ENCODE data around the gene KCTD15. TPM values are rescaled to one million over a fixed set of nuclear protein-coding genes. Genes with fewer than 3 reads are reported as not detected.

The KCTD15 gene
- total RNA-seq, 1 donor from 2014 or later, result 53.2 TPM

DNA sequence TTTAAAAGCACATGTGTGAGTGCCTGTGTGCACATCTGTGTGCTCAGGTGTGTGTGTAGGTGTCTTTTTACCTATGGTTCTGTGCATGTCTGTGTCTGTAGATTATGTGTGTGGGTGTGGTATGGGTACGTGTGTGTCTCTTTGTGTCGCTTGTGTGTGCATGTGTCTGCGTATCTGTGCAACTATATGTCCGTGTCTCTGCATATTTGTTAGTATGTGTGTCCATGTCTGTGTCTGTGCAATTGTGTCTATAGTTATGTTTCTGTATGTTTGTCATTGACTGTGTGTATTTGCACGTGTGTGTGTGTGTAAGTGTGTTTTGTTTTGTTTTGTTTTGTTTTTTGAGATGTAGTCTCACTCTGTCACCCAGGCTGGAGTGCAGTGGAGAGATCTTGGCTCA is 7.3 kb upstream of the KCTD15 start:
- DNase-seq (ENCODE audit: extremely low spot score, unreplicated experiment), result no peak
- TF ChIP-seq, protein P1, sequence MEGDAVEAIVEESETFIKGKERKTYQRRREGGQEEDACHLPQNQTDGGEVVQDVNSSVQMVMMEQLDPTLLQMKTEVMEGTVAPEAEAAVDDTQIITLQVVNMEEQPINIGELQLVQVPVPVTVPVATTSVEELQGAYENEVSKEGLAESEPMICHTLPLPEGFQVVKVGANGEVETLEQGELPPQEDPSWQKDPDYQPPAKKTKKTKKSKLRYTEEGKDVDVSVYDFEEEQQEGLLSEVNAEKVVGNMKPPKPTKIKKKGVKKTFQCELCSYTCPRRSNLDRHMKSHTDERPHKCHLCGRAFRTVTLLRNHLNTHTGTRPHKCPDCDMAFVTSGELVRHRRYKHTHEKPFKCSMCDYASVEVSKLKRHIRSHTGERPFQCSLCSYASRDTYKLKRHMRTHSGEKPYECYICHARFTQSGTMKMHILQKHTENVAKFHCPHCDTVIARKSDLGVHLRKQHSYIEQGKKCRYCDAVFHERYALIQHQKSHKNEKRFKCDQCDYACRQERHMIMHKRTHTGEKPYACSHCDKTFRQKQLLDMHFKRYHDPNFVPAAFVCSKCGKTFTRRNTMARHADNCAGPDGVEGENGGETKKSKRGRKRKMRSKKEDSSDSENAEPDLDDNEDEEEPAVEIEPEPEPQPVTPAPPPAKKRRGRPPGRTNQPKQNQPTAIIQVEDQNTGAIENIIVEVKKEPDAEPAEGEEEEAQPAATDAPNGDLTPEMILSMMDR (conservative IDR thresholded peaks at IDR 0.05), result no peak
- Mint-ChIP-seq H3K9me3 (no peaks in the 10 kb centered on the region), H3K27ac (no peak overlapping the region), H3K27me3 (peaks cover 47% of the 10 kb centered on the region), H3K36me3 (no peaks in the 10 kb centered on the region), H3K4me3 (no peak overlapping the region), H3K4me1 (ENCODE audit: unreplicated experiment) (no peaks in the 10 kb centered on the region)

DNA sequence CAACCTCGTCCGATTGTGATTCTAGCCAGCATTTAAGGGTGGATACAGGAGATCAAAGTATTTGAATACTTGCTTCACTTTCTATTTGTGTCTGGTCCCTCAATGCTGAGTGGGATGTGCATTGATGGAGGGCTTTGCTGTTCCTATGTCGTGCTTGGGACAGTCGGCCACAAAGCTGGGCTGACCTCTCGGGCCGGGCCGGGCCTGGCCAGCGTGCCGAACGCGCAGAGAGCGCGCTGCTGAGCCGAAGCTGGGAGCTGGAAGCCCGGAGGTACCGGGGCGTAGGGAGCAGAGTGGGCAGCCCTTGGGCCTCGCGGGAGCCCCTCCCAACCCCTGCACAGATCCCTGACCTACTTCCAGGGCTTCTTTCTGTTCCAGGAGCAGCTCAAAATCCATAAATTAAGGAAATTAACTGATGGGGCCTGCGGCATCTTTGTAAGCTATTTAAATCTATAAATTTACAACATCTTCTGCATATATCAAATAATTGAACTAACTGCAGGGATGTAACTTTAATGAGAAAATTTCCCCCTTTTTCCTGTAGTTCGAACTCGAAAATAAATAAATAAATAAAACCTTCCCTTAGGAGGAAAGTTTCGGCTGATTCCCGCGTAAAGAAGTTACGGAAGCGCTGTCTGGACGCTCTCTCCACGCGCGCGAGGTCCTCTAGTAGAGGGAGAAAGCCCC is 1.8 kb upstream of the KCTD15 start:
- TF ChIP-seq, protein P1 (conservative IDR thresholded peaks at IDR 0.05), result no peak
- H3K4me1 Mint-ChIP-seq (ENCODE audit: unreplicated experiment), result peaks cover 11% of the 10 kb centered on the region
- H3K27me3 Mint-ChIP-seq, result peaks cover 17% of the 10 kb centered on the region
- H3K4me3 Mint-ChIP-seq, result peak overlapping the region; percentile 87
- H3K36me3 Mint-ChIP-seq, result no peaks in the 10 kb centered on the region
- DNase-seq (ENCODE audit: extremely low spot score, unreplicated experiment), result no peak
- H3K9me3 Mint-ChIP-seq, result no peaks in the 10 kb centered on the region
- H3K27ac Mint-ChIP-seq, result peak overlapping the region; percentile 61

DNA sequence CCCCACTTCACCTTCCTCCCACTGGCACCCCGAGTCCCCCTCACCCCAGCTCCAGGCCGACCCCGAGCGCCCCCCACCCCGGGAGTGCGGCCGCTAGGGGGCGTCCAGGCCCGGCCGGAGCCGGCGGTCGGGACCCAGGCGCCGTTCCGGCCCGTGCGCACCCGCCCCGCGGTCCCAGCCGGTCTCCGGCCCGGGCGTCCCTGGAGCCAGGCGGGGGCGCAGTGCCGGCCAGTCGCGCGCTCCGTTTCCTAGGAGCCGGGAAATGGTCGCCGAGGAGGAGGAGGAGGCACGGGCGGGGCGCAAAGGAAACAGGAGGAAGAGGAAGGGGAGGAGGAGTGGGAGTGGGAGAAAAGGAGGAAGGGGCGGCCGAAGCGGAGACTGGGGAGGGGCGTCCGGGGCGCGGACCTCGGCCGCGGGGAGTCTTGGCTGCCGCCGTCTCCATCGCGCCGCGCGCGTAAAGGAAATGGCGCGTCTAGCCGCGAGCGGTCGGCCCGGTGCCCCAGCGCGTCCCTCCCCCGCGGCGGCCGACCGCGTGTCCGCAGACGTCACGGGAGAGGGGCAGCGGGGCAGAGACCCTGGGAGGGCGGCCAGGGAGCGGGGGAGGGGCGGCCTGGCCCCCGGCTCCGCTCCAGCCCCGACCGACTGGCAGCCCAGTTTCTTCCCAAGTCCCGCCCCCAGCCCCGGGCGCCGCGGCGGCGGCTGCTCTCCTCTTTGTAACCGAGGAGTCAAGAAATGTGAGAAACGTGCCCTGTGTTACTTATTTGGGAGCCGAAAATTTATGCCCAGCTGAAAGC is 1.1 kb upstream of the KCTD15 start:
- H3K9me3 Mint-ChIP-seq, result no peaks in the 10 kb centered on the region
- no peaks in the 10 kb centered on the region for H3K36me3 Mint-ChIP-seq
- H3K27ac Mint-ChIP-seq, result peak overlapping the region; percentile 61
- H3K27me3 Mint-ChIP-seq, result peaks cover 16% of the 10 kb centered on the region
- TF ChIP-seq, protein P1 (conservative IDR thresholded peaks at IDR 0.05), result peak; percentile 97
- H3K4me1 Mint-ChIP-seq (ENCODE audit: unreplicated experiment), result peaks cover 15% of the 10 kb centered on the region
- peak overlapping the region; percentile 87 for H3K4me3 Mint-ChIP-seq
- peak; percentile 92 for DNase-seq (ENCODE audit: extremely low spot score, unreplicated experiment)

DNA sequence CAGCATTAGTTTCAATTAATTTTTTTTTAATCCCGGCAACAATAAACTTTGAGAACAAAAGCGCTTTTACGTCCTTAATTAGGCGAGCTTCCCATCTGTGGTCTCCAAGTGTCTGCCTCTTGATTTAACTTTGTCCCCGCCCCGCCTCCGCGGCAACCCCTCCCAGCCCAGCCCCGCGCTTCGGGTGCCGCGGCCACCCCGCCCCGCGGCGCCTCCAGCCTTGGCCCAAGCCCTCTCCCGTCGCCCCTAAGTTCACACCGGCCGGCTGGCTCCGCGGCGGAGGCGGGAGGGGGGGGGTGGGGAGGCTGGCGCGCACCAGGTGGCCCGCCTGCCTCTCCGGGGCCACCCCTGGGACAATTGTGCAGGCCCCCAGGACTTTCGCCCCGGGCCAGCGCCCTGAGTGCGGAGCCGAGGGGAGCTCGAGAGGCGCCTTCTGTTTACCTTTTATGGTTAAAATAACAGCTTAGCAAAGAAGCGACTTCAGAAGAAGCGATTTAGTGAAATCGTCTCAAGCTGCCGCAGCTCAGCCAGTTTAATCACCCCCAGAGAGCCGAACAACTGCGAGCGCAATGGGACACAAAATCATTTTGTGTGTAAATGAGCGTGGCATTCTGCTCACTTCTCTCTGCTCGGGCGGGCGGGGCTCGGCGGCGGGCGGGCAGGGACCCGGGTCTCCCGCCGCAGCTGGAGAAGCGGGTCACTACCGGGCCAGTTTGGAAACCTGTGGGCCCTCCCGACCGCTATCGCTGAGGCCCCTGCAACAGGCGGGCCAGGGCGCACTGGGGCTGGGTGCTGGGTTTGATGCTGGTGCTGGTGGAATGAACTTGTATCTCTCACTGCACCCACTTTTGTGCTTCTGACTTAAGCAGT is 1.4 kb downstream of the KCTD15 start:
- peaks cover 6% of the 10 kb centered on the region for H3K27me3 Mint-ChIP-seq
- H3K9me3 Mint-ChIP-seq, result no peaks in the 10 kb centered on the region
- no peak for DNase-seq (ENCODE audit: extremely low spot score, unreplicated experiment)
- peak overlapping the region; percentile 91 for H3K4me3 Mint-ChIP-seq
- TF ChIP-seq, protein P1 (conservative IDR thresholded peaks at IDR 0.05), result no peak
- peaks cover 15% of the 10 kb centered on the region for H3K4me1 Mint-ChIP-seq (ENCODE audit: unreplicated experiment)
- peak overlapping the region; percentile 85 for H3K27ac Mint-ChIP-seq
- H3K36me3 Mint-ChIP-seq, result no peaks in the 10 kb centered on the region

DNA sequence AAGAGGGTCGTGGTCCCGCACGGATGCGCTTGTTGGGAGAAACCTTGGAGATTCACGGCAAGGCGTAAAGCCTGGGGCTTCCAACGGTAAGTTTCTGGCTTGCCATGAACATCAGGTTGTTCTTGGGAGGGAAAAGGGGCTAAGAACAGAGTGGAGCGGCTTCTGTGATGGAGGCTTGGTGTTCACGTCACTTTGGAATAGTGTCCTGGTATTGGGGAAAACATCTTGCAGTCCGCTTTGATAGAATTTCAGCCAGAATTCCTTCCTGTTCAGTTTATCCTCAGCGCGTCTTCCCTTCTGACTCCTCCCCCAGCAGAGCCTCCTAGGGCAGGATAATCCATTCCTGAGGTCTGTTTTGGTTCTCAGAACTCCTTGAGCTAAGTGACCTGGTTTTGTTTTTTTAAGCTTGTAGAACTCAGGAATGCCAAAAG is 2.0 kb downstream of the KCTD15 start:
- DNase-seq (ENCODE audit: extremely low spot score, unreplicated experiment), result no peak
- TF ChIP-seq, protein P1 (conservative IDR thresholded peaks at IDR 0.05), result no peak
- Mint-ChIP-seq H3K27ac (peak overlapping the region; percentile 85), H3K27me3 (peaks cover 4% of the 10 kb centered on the region), H3K36me3 (no peaks in the 10 kb centered on the region), H3K4me3 (peak overlapping the region; percentile 91), H3K9me3 (no peaks in the 10 kb centered on the region), H3K4me1 (ENCODE audit: unreplicated experiment) (peaks cover 15% of the 10 kb centered on the region)

All from type B pancreatic cell (in vitro differentiated cells).